K562 (cell line): ENCODE data around the gene PNPLA8. TPM values are rescaled to one million over a fixed set of nuclear protein-coding genes. Genes with fewer than 3 reads are reported as not detected.

Experiments used
- CREM ChIP-seq: IDR thresholded peaks from 2 replicates; pipeline ENCODE4 v1.6.1; 2014; ENCODE audit warnings: antibody characterized with exemption, low read depth
- KLF13 ChIP-seq: fragments of 450-650 bp; IDR thresholded peaks from 2 replicates; pipeline ENCODE4 v1.6.1; 2016; ENCODE audit warnings: missing genetic modification characterization, low read depth, mild to moderate bottlenecking, missing compliant biosample characterization, moderate library complexity, borderline replicate concordance
- MECOM ChIP-seq: fragments of 250-450 bp; sonication (Bioruptor Pico); IDR thresholded peaks from 2 replicates; pipeline ENCODE4 v1.8.0; 2022; ENCODE audit warnings: inconsistent platforms
- MXI1 ChIP-seq: IDR thresholded peaks from 2 replicates; pipeline ENCODE4 v1.6.1; 2011; ENCODE audit warnings: low read depth, mild to moderate bottlenecking, improper control_type of control experiment, low read length
- PYGO2 ChIP-seq: fragments of 450-650 bp; IDR thresholded peaks from 2 replicates; pipeline ENCODE4 v1.6.1; 2016; ENCODE audit warnings: mild to moderate bottlenecking, missing genetic modification characterization, moderate library complexity, missing compliant biosample characterization
- ZNF318 ChIP-seq, 2 experiments: fragments of 450-650 bp; IDR thresholded peaks; 2 replicates each; pipeline ENCODE4 v1.6.1; 2016; ENCODE audit warnings: mild to moderate bottlenecking in 2 of 2, borderline replicate concordance in 1 of 2, low read depth in 1 of 2, moderate library complexity in 1 of 2
- polyA plus RNA-seq, 8 experiments: library from polyadenylated mRNA; depleted of rRNA in 4 of 8; stranded (reverse) in 5 of 8; unstranded in 3 of 8; fragments of >200 nt; fragmentation: Nextera tagmentation in 2 of 8; fragmentation: Illumina TruSeq in 1 of 8; extraction: Ambion mirVana in 2 of 8; extraction: Trizol in 1 of 8; gene quantifications; 2 replicates each; pipeline versions ENCODE4 v1.2.1 to v1.2.3, GENCODE V29; 2011 to 2014; ENCODE audit warnings: inconsistent platforms in 1 of 8, missing spikeins in 1 of 8
- total RNA-seq, 7 experiments: library from RNA; depleted of rRNA in 6 of 7; stranded (reverse); fragments of >200 nt in 6 of 7; fragmentation: Illumina TruSeq in 2 of 7; extraction: Trizol in 2 of 7; gene quantifications; 2 replicates each; pipeline versions ENCODE4 v1.2.1 to v1.2.3, GENCODE V29; 2011 to 2021; ENCODE audit warnings: low replicate concordance in 1 of 7

The PNPLA8 gene
- total and polyA plus RNA-seq, 9 of the 15 experiments (the other 6 are each of a cell fraction or from before 2014, with no cell fraction given) = 12.8 to 27.6 (median 16.3) TPM

GRCh38 chr7:108517951-108518350 lies 8.0 kb downstream of the PNPLA8 start (continued):
- TF ChIP-seq ZNF318 (IDR thresholded peaks at IDR 0.05; ENCODE audit: borderline replicate concordance in 1 of 2, low read depth in 1 of 2) = no peak
- TF ChIP-seq PYGO2 (tag) = no peak
- no peak for TF ChIP-seq MXI1
- no peak for TF ChIP-seq MECOM
- no peak for TF ChIP-seq CREM
- TF ChIP-seq KLF13 (tag) = no peak
